Neural progenitor cell (in vitro differentiated cells): ENCODE measurements around the gene FBLN1. TPM values are rescaled to one million over a fixed set of nuclear protein-coding genes. Genes with fewer than 3 reads are reported as not detected.
A peak's percentile ranks its signal among the peaks of the same experiment; 100 is the strongest.

ENCODE experiments used
- DNase-seq: peaks from one replicate; pipeline ENCODE4 v3.0.0-alpha.2; 2016; ENCODE audit warnings: low spot score
- H2AFZ ChIP-seq: fragments of 200-600 bp; sonication (generic); replicated peaks from 2 replicates; pipeline ENCODE4 v1.6.1; 2016; ENCODE audit warnings: antibody characterized with exemption
- H3F3A ChIP-seq: fragments of 200-600 bp; sonication (generic); 2 replicates; pipeline ENCODE4 v1.6.1; 2016; ENCODE audit warnings: antibody characterized with exemption, low read depth
- H3K27ac ChIP-seq: fragments of 200-600 bp; sonication (generic); 2 replicates; pipeline ENCODE4 v1.5.1; 2016; ENCODE audit warnings: mild to moderate bottlenecking
- H3K27me3 ChIP-seq: fragments of 200-600 bp; sonication (generic); 2 replicates; pipeline ENCODE4 v1.6.1; 2016; ENCODE audit warnings: mild to moderate bottlenecking, moderate library complexity
- H3K36me3 ChIP-seq: fragments of 200-600 bp; sonication (generic); 2 replicates; pipeline ENCODE4 v1.5.1; 2016
- H3K4me1 ChIP-seq: fragments of 200-600 bp; sonication (generic); 2 replicates; pipeline ENCODE4 v1.6.1; 2016; ENCODE audit warnings: mixed run types
- H3K4me2 ChIP-seq: fragments of 200-600 bp; sonication (generic); 2 replicates; pipeline ENCODE4 v1.6.1; 2016
- H3K4me3 ChIP-seq: fragments of 200-600 bp; sonication (generic); 2 replicates; pipeline ENCODE4 v1.5.1; 2016
- H3K79me2 ChIP-seq: fragments of 200-600 bp; sonication (generic); 2 replicates; pipeline ENCODE4 v1.6.1; 2016; ENCODE audit warnings: low read depth
- H3K9ac ChIP-seq: fragments of 200-600 bp; sonication (generic); 2 replicates; pipeline ENCODE4 v1.6.1; 2016
- H3K9me3 ChIP-seq: fragments of 200-600 bp; sonication (generic); 2 replicates; pipeline ENCODE4 v1.5.1; 2016; ENCODE audit warnings: low read depth
- H4K20me1 ChIP-seq: fragments of 200-600 bp; sonication (generic); 2 replicates; pipeline ENCODE4 v1.6.1; 2016; ENCODE audit warnings: low read depth
- H3K27ac Mint-ChIP-seq: 3 replicates; pipeline ENCODE4 v1.8.0; 2021; ENCODE audit warnings: mixed read lengths
- H3K27me3 Mint-ChIP-seq: 2 replicates; pipeline ENCODE4 v1.8.0; 2022; ENCODE audit warnings: low read depth, mild to moderate bottlenecking, inconsistent platforms, moderate library complexity, mixed read lengths; ENCODE audit not compliant: insufficient read depth
- H3K36me3 Mint-ChIP-seq: 3 replicates; pipeline ENCODE4 v1.8.0; 2021; ENCODE audit warnings: mixed read lengths
- H3K4me1 Mint-ChIP-seq: 3 replicates; pipeline ENCODE4 v1.8.0; 2021; ENCODE audit warnings: mixed read lengths
- H3K4me3 Mint-ChIP-seq: 3 replicates; pipeline ENCODE4 v1.8.0; 2021; ENCODE audit warnings: mild to moderate bottlenecking, moderate library complexity, mixed read lengths
- H3K9me3 Mint-ChIP-seq: 3 replicates; pipeline ENCODE4 v1.8.0; 2020; ENCODE audit warnings: mixed read lengths
- CTCF ChIP-seq: fragments of 200-600 bp; sonication (generic); IDR thresholded peaks from 2 replicates; pipeline ENCODE4 v1.5.1; 2017; ENCODE audit warnings: antibody characterized with exemption, mild to moderate bottlenecking
- EZH2 ChIP-seq: fragments of 200-600 bp; sonication (generic); IDR thresholded peaks from 2 replicates; pipeline ENCODE4 v1.6.1; 2017; ENCODE audit warnings: antibody characterized with exemption, mild to moderate bottlenecking, moderate library complexity
- EZH2phosphoT487 ChIP-seq: fragments of 200-600 bp; sonication (generic); IDR thresholded peaks from 2 replicates; pipeline ENCODE4 v1.6.1; 2017; ENCODE audit warnings: antibody characterized with exemption
- total RNA-seq: library from RNA; depleted of rRNA; stranded (reverse); fragments of >200 nt; gene quantifications from 2 replicates; pipeline ENCODE4 v1.2.3, GENCODE V29; 2015; ENCODE audit warnings: low replicate concordance

FBLN1 gene
- total RNA-seq, 1 donor from 2014 or later: 84.3 TPM

- Mint-ChIP-seq H3K9me3 (peaks cover 4% of the 10 kb centered on the region), H3K27me3 (peaks cover 22% of the 10 kb centered on the region), H3K4me3 (peak overlapping the region; percentile 59), H3K4me1 (peaks cover 38% of the 10 kb centered on the region), H3K27ac (peak overlapping the region; percentile 66), H3K36me3 (no peaks in the 10 kb centered on the region)
- peaks cover 36% of the 10 kb centered on the region for H3F3A ChIP-seq
- TF ChIP-seq EZH2 (no peak), EZH2phosphoT487 (no peak), CTCF (no peak)
- DNase-seq: no peak
- H3K27ac ChIP-seq: no peak overlapping the region
- no peak overlapping the region for H3K4me2 ChIP-seq
- H3K36me3 ChIP-seq: no peaks in the 10 kb centered on the region
- no peak overlapping the region for H2AFZ ChIP-seq
- no peaks in the 10 kb centered on the region for H3K79me2 ChIP-seq
- H3K4me3 ChIP-seq: no peak overlapping the region
- H3K27me3 ChIP-seq: no peaks in the 10 kb centered on the region
- H3K9me3 ChIP-seq: no peaks in the 10 kb centered on the region
- H3K9ac ChIP-seq: no peak overlapping the region
- H4K20me1 ChIP-seq: no peaks in the 10 kb centered on the region
- peaks cover 28% of the 10 kb centered on the region for H3K4me1 ChIP-seq
Measured at GRCh38 chr22:45475063-45475747, 27.5 kb upstream of the FBLN1 start.

- peaks cover 35% of the 10 kb centered on the region for H3F3A ChIP-seq
- no peaks in the 10 kb centered on the region for H3K27me3 ChIP-seq
- Mint-ChIP-seq H3K27ac (peak overlapping the region; percentile 66), H3K27me3 (peaks cover 25% of the 10 kb centered on the region), H3K9me3 (peaks cover 4% of the 10 kb centered on the region), H3K4me1 (peaks cover 35% of the 10 kb centered on the region), H3K36me3 (no peaks in the 10 kb centered on the region), H3K4me3 (no peak overlapping the region)
- H3K4me2 ChIP-seq: no peak overlapping the region
- H3K4me1 ChIP-seq: peaks cover 22% of the 10 kb centered on the region
- no peaks in the 10 kb centered on the region for H3K79me2 ChIP-seq
- H3K27ac ChIP-seq: no peak overlapping the region
- DNase-seq: no peak
- H2AFZ ChIP-seq: no peak overlapping the region
- no peak overlapping the region for H3K4me3 ChIP-seq
- TF ChIP-seq CTCF (no peak), EZH2phosphoT487 (no peak), EZH2 (no peak)
- H3K9ac ChIP-seq: no peak overlapping the region
- H4K20me1 ChIP-seq: no peaks in the 10 kb centered on the region
- H3K9me3 ChIP-seq: no peaks in the 10 kb centered on the region
- no peaks in the 10 kb centered on the region for H3K36me3 ChIP-seq
Measured at GRCh38 chr22:45475851-45476514, 26.7 kb upstream of the FBLN1 start.

- Histone ChIP-seq H4K20me1 (no peaks in the 10 kb centered on the region), H3K79me2 (no peaks in the 10 kb centered on the region), H3K27ac (no peak overlapping the region), H3K27me3 (no peaks in the 10 kb centered on the region), H2AFZ (no peak overlapping the region), H3K9me3 (no peaks in the 10 kb centered on the region), H3K4me3 (no peak overlapping the region), H3K4me1 (peaks cover 25% of the 10 kb centered on the region), H3F3A (peaks cover 30% of the 10 kb centered on the region), H3K36me3 (no peaks in the 10 kb centered on the region), H3K9ac (no peak overlapping the region), H3K4me2 (no peak overlapping the region)
- no peak overlapping the region for H3K27ac Mint-ChIP-seq
- H3K4me3 Mint-ChIP-seq: no peak overlapping the region
- H3K36me3 Mint-ChIP-seq: no peaks in the 10 kb centered on the region
- DNase-seq: no peak
- peaks cover 20% of the 10 kb centered on the region for H3K27me3 Mint-ChIP-seq
- TF ChIP-seq EZH2phosphoT487: no peak
- H3K4me1 Mint-ChIP-seq: peaks cover 34% of the 10 kb centered on the region
- no peaks in the 10 kb centered on the region for H3K9me3 Mint-ChIP-seq
Measured at GRCh38 chr22:45476814-45477213, 25.9 kb upstream of the FBLN1 start.
